WI38 (cell line): ENCODE measurements around the gene IGSF6.

ENCODE experiments used
- H3K4me3 ChIP-seq: 2 replicates; pipeline ENCODE4 v1.5.1; 2011; ENCODE audit warnings: low read depth, mild to moderate bottlenecking, control low read depth, low read length
- CTCF ChIP-seq: IDR thresholded peaks from 2 replicates; pipeline ENCODE4 v1.5.1; 2012; ENCODE audit warnings: low read depth, mild to moderate bottlenecking, control low read depth, low read length

IGSF6 gene

GRCh38 chr16:21645261-21645721, 7.1 kb downstream of the IGSF6 start:
- no peak overlapping the region for H3K4me3 ChIP-seq
- TF ChIP-seq CTCF = no peak

GRCh38 chr16:21644674-21645073, 7.7 kb downstream of the IGSF6 start:
- no peak overlapping the region for H3K4me3 ChIP-seq
- no peak for TF ChIP-seq CTCF

GRCh38 chr16:21643785-21644184, 8.6 kb downstream of the IGSF6 start:
- no peak overlapping the region for H3K4me3 ChIP-seq
- TF ChIP-seq CTCF = no peak

GRCh38 chr16:21642861-21643260, 9.5 kb downstream of the IGSF6 start:
- no peak for TF ChIP-seq CTCF
- no peak overlapping the region for H3K4me3 ChIP-seq

- TF ChIP-seq CTCF = no peak
- no peak overlapping the region for H3K4me3 ChIP-seq
Observed at GRCh38 chr16:21641916-21642315, 10.5 kb downstream of the IGSF6 start.

- TF ChIP-seq CTCF = no peak
Observed at GRCh38 chr16:21639493-21639892, 12.9 kb downstream of the IGSF6 start.

GRCh38 chr16:21638573-21638975, 13.8 kb downstream of the IGSF6 start:
- no peak for TF ChIP-seq CTCF
- no peak overlapping the region for H3K4me3 ChIP-seq

More at GRCh38 chr16:21639493-21639892, 12.9 kb downstream of the IGSF6 start:
- no peak overlapping the region for H3K4me3 ChIP-seq
